Liver (tissue), 9 donors: ENCODE results near the gene SPZ1. TPM values are rescaled to one million over a fixed set of nuclear protein-coding genes. Genes with fewer than 3 reads are reported as not detected.

ENCODE experiments used
- DNase-seq: peaks from one replicate; pipeline ENCODE4 v3.0.0-alpha.2; 2017; ENCODE audit warnings: low spot score
- H3K27ac ChIP-seq, 2 donors: one replicate each; pipeline ENCODE4 v1.7.0; 2013; ENCODE audit warnings: inconsistent platforms in 2 of 2, low read length in 2 of 2, control low read depth in 1 of 2, low read depth in 1 of 2, mild to moderate bottlenecking in 1 of 2
- H3K27me3 ChIP-seq, 4 donors: one replicate each; pipeline versions ENCODE4 v1.6.1 to v1.7.0; 2013; ENCODE audit warnings: low read length in 3 of 4, inconsistent platforms in 1 of 4, mild to moderate bottlenecking in 1 of 4, moderate library complexity in 1 of 4; ENCODE audit not compliant: control insufficient read depth in 4 of 4, insufficient read depth in 4 of 4
- H3K36me3 ChIP-seq, 4 donors: one replicate each; pipeline versions ENCODE4 v1.6.1 to v1.7.0; 2013; ENCODE audit warnings: low read length in 3 of 4, mild to moderate bottlenecking in 3 of 4, low read depth in 1 of 4, moderate library complexity in 1 of 4; ENCODE audit not compliant: control insufficient read depth in 4 of 4, insufficient read depth in 3 of 4
- H3K4me1 ChIP-seq, 4 donors: one replicate each; pipeline versions ENCODE4 v1.6.1 to v1.7.0; 2013; ENCODE audit warnings: low read length in 3 of 4, mild to moderate bottlenecking in 3 of 4, moderate library complexity in 1 of 4; ENCODE audit not compliant: control insufficient read depth in 4 of 4, insufficient read depth in 4 of 4
- H3K4me3 ChIP-seq, 3 donors: one replicate each; pipeline versions ENCODE4 v1.6.1 to v1.7.0; 2013; ENCODE audit warnings: low read length in 3 of 3, control low read depth in 1 of 3, low read depth in 1 of 3, mild to moderate bottlenecking in 1 of 3
- H3K9ac ChIP-seq, 2 donors: one replicate each; pipeline ENCODE4 v1.7.0; 2013; ENCODE audit warnings: low read length in 2 of 2, mild to moderate bottlenecking in 2 of 2, moderate library complexity in 2 of 2, control low read depth in 1 of 2, low read depth in 1 of 2
- H3K9me3 ChIP-seq, 4 donors: one replicate each; pipeline versions ENCODE4 v1.6.1 to v1.7.0; 2013; ENCODE audit warnings: low read length in 3 of 4; ENCODE audit not compliant: control insufficient read depth in 4 of 4
- EGR1 ChIP-seq, 2 donors: IDR thresholded peaks; 2 replicates each; pipeline ENCODE4 v1.6.1; 2016 to 2018; ENCODE audit warnings: antibody characterized with exemption in 2 of 2, low read depth in 2 of 2
- FOXA1 ChIP-seq: IDR thresholded peaks from 2 replicates; pipeline ENCODE4 v1.6.1; 2016; ENCODE audit warnings: antibody characterized with exemption
- FOXA2 ChIP-seq: IDR thresholded peaks from 2 replicates; pipeline ENCODE4 v1.6.1; 2016; ENCODE audit warnings: antibody characterized with exemption
- GABPA ChIP-seq, 2 donors: IDR thresholded peaks in 1 of 2; conservative IDR thresholded peaks in 1 of 2; 2 replicates each; pipeline ENCODE4 v1.6.1; 2016; ENCODE audit warnings: antibody characterized with exemption in 2 of 2, mild to moderate bottlenecking in 1 of 2, moderate library complexity in 1 of 2
- HNF4A ChIP-seq, 2 donors: conservative IDR thresholded peaks; 2 replicates each; pipeline ENCODE4 v1.6.1; 2016; ENCODE audit warnings: antibody characterized with exemption in 2 of 2, mild to moderate bottlenecking in 2 of 2
- HNF4G ChIP-seq: IDR thresholded peaks from 2 replicates; pipeline ENCODE4 v1.6.1; 2016; ENCODE audit warnings: antibody characterized with exemption
- JUND ChIP-seq, 2 donors: IDR thresholded peaks; 2 replicates each; pipeline ENCODE4 v1.6.1; 2016; ENCODE audit warnings: antibody characterized with exemption in 2 of 2
- NR2F2 ChIP-seq: IDR thresholded peaks from 2 replicates; pipeline ENCODE4 v1.6.1; 2016; ENCODE audit warnings: antibody characterized with exemption
- RAD21 ChIP-seq, 2 donors: IDR thresholded peaks; 2 replicates each; pipeline ENCODE4 v1.6.1; 2016; ENCODE audit warnings: antibody characterized with exemption in 2 of 2, mild to moderate bottlenecking in 2 of 2
- RXRA ChIP-seq, 2 donors: IDR thresholded peaks; 2 replicates each; pipeline ENCODE4 v1.6.1; 2017 to 2018; ENCODE audit warnings: antibody characterized with exemption in 2 of 2, mild to moderate bottlenecking in 1 of 2
- SP1 ChIP-seq: IDR thresholded peaks from 2 replicates; pipeline ENCODE4 v1.6.1; 2018; ENCODE audit warnings: antibody characterized with exemption, mild to moderate bottlenecking
- TAF1 ChIP-seq: conservative IDR thresholded peaks from 2 replicates; pipeline ENCODE4 v1.6.1; 2016; ENCODE audit warnings: antibody characterized with exemption, mild to moderate bottlenecking
- YY1 ChIP-seq: IDR thresholded peaks from 2 replicates; pipeline ENCODE4 v1.6.1; 2016; ENCODE audit warnings: antibody characterized with exemption, mild to moderate bottlenecking
- WGBS: extraction: QIAGEN DNeasy Blood & Tissue Kit; methylation state at CpG from one replicate; pipeline ENCODE4 v1.1.7; 2013; 5-methylcytosine and 5-hydroxymethylcytosine counted together
- polyA plus RNA-seq, 2 donors: library from polyadenylated mRNA; stranded (reverse) in 1 of 2; unstranded in 1 of 2; fragments of 200-250 nt in 1 of 2; fragments of >200 nt in 1 of 2; fragmentation: Nextera tagmentation in 1 of 2; extraction: Ambion mirVana in 1 of 2; gene quantifications; one replicate each; pipeline versions ENCODE4 v1.2.1 to v1.2.3, GENCODE V29; 2013 to 2015
- total RNA-seq, 2 donors: library from RNA; depleted of rRNA; stranded (reverse); fragments of >200 nt; gene quantifications; one replicate each; pipeline ENCODE4 v1.2.3, GENCODE V29; 2014
- TF ChIP-seq, protein P1 (sequence below): IDR thresholded peaks from 2 replicates; pipeline ENCODE4 v1.6.1; 2016; ENCODE audit warnings: antibody characterized with exemption
- TF ChIP-seq, protein P2 (sequence below): fragments of 150-350 bp; IDR thresholded peaks from 2 replicates; pipeline ENCODE4 v1.5.1; 2017; ENCODE audit warnings: improper control_type of control experiment, low read depth, low read length; ENCODE audit not compliant: missing input control
- TF ChIP-seq, protein P3 (sequence below): IDR thresholded peaks from 2 replicates; pipeline ENCODE4 v1.6.1; 2016; ENCODE audit warnings: antibody characterized with exemption
- TF ChIP-seq, protein P4 (sequence below): IDR thresholded peaks from 2 replicates; pipeline ENCODE4 v1.6.1; 2016; ENCODE audit warnings: antibody characterized with exemption, mild to moderate bottlenecking
- TF ChIP-seq, protein P5 (sequence below): IDR thresholded peaks from 2 replicates; pipeline ENCODE4 v1.6.1; 2016; ENCODE audit warnings: antibody characterized with exemption
- donor health status: healthy.
- donor health status: healthy.
- donor health status: healthy.
- donor health status: healthy.
- donor health status: healthy.

SPZ1 gene
- total and polyA plus RNA-seq, 4 donors: not detected

DNA sequence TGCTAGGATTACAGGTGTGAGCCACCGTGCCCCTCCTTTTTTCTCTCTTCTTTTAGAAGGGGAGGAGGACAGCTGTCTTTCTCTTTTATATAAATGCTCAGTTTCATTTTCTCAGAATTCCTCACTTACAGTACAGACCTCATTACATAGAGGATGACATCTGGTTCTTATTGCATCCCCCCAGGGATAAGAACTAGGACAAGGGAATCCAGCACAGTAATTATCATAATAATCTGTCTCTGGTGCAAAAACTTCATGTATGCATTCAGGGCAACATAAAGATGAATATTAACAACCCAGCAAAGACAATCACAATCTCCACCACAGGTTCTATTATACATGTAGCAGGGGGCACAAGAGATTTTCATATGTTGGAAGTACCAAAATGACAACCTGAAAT, 5.1 kb downstream of the SPZ1 start:
- H3K27ac ChIP-seq: no peak overlapping the region
- H3K9ac ChIP-seq: no peak overlapping the region
- no peaks in the 10 kb centered on the region for H3K36me3 ChIP-seq
- TF ChIP-seq RXRA (IDR thresholded peaks at IDR 0.05): no peak
- TF ChIP-seq RAD21 (IDR thresholded peaks at IDR 0.05): no peak
- no peak for TF ChIP-seq FOXA2
- TF ChIP-seq, protein P1, sequence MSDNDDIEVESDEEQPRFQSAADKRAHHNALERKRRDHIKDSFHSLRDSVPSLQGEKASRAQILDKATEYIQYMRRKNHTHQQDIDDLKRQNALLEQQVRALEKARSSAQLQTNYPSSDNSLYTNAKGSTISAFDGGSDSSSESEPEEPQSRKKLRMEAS: no peak
- TF ChIP-seq SP1: no peak
- no peak for TF ChIP-seq HNF4A (conservative IDR thresholded peaks at IDR 0.05)
- TF ChIP-seq, protein P2, sequence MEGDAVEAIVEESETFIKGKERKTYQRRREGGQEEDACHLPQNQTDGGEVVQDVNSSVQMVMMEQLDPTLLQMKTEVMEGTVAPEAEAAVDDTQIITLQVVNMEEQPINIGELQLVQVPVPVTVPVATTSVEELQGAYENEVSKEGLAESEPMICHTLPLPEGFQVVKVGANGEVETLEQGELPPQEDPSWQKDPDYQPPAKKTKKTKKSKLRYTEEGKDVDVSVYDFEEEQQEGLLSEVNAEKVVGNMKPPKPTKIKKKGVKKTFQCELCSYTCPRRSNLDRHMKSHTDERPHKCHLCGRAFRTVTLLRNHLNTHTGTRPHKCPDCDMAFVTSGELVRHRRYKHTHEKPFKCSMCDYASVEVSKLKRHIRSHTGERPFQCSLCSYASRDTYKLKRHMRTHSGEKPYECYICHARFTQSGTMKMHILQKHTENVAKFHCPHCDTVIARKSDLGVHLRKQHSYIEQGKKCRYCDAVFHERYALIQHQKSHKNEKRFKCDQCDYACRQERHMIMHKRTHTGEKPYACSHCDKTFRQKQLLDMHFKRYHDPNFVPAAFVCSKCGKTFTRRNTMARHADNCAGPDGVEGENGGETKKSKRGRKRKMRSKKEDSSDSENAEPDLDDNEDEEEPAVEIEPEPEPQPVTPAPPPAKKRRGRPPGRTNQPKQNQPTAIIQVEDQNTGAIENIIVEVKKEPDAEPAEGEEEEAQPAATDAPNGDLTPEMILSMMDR: no peak
- TF ChIP-seq, protein P3, sequence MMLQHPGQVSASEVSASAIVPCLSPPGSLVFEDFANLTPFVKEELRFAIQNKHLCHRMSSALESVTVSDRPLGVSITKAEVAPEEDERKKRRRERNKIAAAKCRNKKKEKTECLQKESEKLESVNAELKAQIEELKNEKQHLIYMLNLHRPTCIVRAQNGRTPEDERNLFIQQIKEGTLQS: no peak
- no peak for TF ChIP-seq GABPA (IDR thresholded peaks at IDR 0.05 in 1 of 2, conservative IDR thresholded peaks at IDR 0.05 in 1 of 2)
- TF ChIP-seq HNF4G: no peak
- TF ChIP-seq, protein P4, sequence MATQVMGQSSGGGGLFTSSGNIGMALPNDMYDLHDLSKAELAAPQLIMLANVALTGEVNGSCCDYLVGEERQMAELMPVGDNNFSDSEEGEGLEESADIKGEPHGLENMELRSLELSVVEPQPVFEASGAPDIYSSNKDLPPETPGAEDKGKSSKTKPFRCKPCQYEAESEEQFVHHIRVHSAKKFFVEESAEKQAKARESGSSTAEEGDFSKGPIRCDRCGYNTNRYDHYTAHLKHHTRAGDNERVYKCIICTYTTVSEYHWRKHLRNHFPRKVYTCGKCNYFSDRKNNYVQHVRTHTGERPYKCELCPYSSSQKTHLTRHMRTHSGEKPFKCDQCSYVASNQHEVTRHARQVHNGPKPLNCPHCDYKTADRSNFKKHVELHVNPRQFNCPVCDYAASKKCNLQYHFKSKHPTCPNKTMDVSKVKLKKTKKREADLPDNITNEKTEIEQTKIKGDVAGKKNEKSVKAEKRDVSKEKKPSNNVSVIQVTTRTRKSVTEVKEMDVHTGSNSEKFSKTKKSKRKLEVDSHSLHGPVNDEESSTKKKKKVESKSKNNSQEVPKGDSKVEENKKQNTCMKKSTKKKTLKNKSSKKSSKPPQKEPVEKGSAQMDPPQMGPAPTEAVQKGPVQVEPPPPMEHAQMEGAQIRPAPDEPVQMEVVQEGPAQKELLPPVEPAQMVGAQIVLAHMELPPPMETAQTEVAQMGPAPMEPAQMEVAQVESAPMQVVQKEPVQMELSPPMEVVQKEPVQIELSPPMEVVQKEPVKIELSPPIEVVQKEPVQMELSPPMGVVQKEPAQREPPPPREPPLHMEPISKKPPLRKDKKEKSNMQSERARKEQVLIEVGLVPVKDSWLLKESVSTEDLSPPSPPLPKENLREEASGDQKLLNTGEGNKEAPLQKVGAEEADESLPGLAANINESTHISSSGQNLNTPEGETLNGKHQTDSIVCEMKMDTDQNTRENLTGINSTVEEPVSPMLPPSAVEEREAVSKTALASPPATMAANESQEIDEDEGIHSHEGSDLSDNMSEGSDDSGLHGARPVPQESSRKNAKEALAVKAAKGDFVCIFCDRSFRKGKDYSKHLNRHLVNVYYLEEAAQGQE: no peak
- TF ChIP-seq FOXA1: no peak
- TF ChIP-seq YY1: no peak
- TF ChIP-seq EGR1 (IDR thresholded peaks at IDR 0.05; ENCODE audit: low read depth in 2 of 2): no peak
- no peaks in the 10 kb centered on the region for H3K9me3 ChIP-seq
- H3K27me3 ChIP-seq: no peaks in the 10 kb centered on the region
- H3K4me3 ChIP-seq: no peak overlapping the region
- 92% methylated on average over 1 of the region's 1 CpG for WGBS
- no peak for DNase-seq
- H3K4me1 ChIP-seq: no peaks in the 10 kb centered on the region

DNA sequence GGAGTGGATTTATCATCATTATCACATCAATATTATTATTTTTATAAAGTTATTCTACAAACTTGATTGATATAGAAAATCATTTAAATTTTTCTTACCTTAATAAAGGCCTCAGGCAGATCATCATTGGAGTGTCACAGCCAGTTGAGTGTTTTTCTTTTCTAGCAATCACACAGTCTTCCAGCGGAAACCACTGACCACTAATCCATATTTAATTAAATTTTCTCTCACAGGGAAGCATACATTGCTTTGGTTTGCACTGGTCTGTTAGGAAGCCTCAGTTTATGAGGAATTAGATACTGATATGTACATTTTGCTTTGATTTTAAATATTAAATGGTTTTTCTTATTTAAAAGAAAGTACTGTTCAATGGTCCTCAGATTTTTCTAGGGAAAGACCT, 6.7 kb downstream of the SPZ1 start:
- 92% methylated on average over 1 of the region's 1 CpG for WGBS
- no peaks in the 10 kb centered on the region for H3K27me3 ChIP-seq
- H3K4me1 ChIP-seq: no peaks in the 10 kb centered on the region
- H3K27ac ChIP-seq: no peak overlapping the region
- H3K4me3 ChIP-seq: no peak overlapping the region
- no peak overlapping the region for H3K9ac ChIP-seq
- H3K36me3 ChIP-seq: no peaks in the 10 kb centered on the region
- no peaks in the 10 kb centered on the region for H3K9me3 ChIP-seq
- no peak for DNase-seq
- TF ChIP-seq FOXA1: no peak
- TF ChIP-seq, protein P1: no peak
- no peak for TF ChIP-seq FOXA2
- no peak for TF ChIP-seq HNF4A (conservative IDR thresholded peaks at IDR 0.05)
- TF ChIP-seq, protein P3: no peak
- no peak for TF ChIP-seq RAD21 (IDR thresholded peaks at IDR 0.05)
- TF ChIP-seq, protein P4: no peak
- no peak for TF ChIP-seq TAF1
- TF ChIP-seq, protein P5, sequence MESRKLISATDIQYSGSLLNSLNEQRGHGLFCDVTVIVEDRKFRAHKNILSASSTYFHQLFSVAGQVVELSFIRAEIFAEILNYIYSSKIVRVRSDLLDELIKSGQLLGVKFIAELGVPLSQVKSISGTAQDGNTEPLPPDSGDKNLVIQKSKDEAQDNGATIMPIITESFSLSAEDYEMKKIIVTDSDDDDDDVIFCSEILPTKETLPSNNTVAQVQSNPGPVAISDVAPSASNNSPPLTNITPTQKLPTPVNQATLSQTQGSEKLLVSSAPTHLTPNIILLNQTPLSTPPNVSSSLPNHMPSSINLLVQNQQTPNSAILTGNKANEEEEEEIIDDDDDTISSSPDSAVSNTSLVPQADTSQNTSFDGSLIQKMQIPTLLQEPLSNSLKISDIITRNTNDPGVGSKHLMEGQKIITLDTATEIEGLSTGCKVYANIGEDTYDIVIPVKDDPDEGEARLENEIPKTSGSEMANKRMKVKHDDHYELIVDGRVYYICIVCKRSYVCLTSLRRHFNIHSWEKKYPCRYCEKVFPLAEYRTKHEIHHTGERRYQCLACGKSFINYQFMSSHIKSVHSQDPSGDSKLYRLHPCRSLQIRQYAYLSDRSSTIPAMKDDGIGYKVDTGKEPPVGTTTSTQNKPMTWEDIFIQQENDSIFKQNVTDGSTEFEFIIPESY: no peak
- TF ChIP-seq RXRA (IDR thresholded peaks at IDR 0.05): no peak
- TF ChIP-seq YY1: no peak
- TF ChIP-seq HNF4G: no peak
- TF ChIP-seq SP1: no peak
- no peak for TF ChIP-seq NR2F2
- TF ChIP-seq GABPA (IDR thresholded peaks at IDR 0.05 in 1 of 2, conservative IDR thresholded peaks at IDR 0.05 in 1 of 2): no peak
- no peak for TF ChIP-seq JUND (IDR thresholded peaks at IDR 0.05)
- TF ChIP-seq EGR1 (IDR thresholded peaks at IDR 0.05; ENCODE audit: low read depth in 2 of 2): no peak
